Loucy (cell line): ENCODE data around the gene SLC6A19.

Experiments
- H2AFZ ChIP-seq: fragments of 200-600 bp; sonication (generic); 2 replicates; pipeline ENCODE4 v1.6.0; 2016; ENCODE audit warnings: antibody characterized with exemption, mild to moderate bottlenecking, low read length, moderate library complexity
- H3F3A ChIP-seq: fragments of 200-600 bp; 2 replicates; pipeline ENCODE4 v1.6.0; 2016; ENCODE audit warnings: antibody characterized with exemption, low read depth, mild to moderate bottlenecking
- H3K27me3 ChIP-seq: fragments of 200-600 bp; sonication (generic); 2 replicates; pipeline ENCODE4 v1.6.1; 2014; ENCODE audit warnings: low read length, mild to moderate bottlenecking; ENCODE audit not compliant: insufficient read depth, poor library complexity, severe bottlenecking
- H3K36me3 ChIP-seq: fragments of 200-600 bp; sonication (generic); 2 replicates; pipeline ENCODE4 v1.6.1; 2016; ENCODE audit warnings: low read length; ENCODE audit not compliant: insufficient read depth
- H3K4me1 ChIP-seq: fragments of 200-600 bp; sonication (generic); 2 replicates; pipeline ENCODE4 v1.5.1; 2014; ENCODE audit warnings: low read length, mild to moderate bottlenecking; ENCODE audit not compliant: insufficient read depth, poor library complexity, severe bottlenecking
- H3K4me2 ChIP-seq: fragments of 200-600 bp; sonication (generic); 2 replicates; pipeline ENCODE4 v1.6.0; 2014; ENCODE audit warnings: antibody characterized with exemption, low read length, low read depth, mild to moderate bottlenecking; ENCODE audit not compliant: poor library complexity, severe bottlenecking
- H3K4me3 ChIP-seq: fragments of 200-600 bp; sonication (generic); 2 replicates; pipeline ENCODE4 v1.5.1; 2014; ENCODE audit warnings: low read length, mild to moderate bottlenecking, mixed read lengths; ENCODE audit not compliant: poor library complexity, severe bottlenecking
- H3K79me2 ChIP-seq: fragments of 200-600 bp; sonication (generic); 2 replicates; pipeline ENCODE4 v1.6.1; 2014; ENCODE audit warnings: low read length; ENCODE audit not compliant: insufficient read depth
- H3K9ac ChIP-seq: fragments of 200-600 bp; sonication (generic); 2 replicates; pipeline ENCODE4 v1.6.0; 2014; ENCODE audit warnings: mild to moderate bottlenecking, low read depth, low read length, moderate library complexity; ENCODE audit not compliant: poor library complexity, severe bottlenecking
- H3K9me2 ChIP-seq: fragments of 200-600 bp; sonication (generic); replicated peaks from 2 replicates; pipeline ENCODE4 v1.6.1; 2016; ENCODE audit warnings: low read depth, low read length, mixed read lengths
- H3K9me3 ChIP-seq: fragments of 200-600 bp; sonication (generic); 2 replicates; pipeline ENCODE4 v1.6.1; 2014; ENCODE audit warnings: mild to moderate bottlenecking, antibody characterized with exemption, low read length, low read depth; ENCODE audit not compliant: insufficient read depth
- H4K20me1 ChIP-seq: fragments of 200-600 bp; sonication (generic); 2 replicates; pipeline ENCODE4 v1.6.0; 2014; ENCODE audit warnings: antibody characterized with exemption, low read length, mild to moderate bottlenecking; ENCODE audit not compliant: insufficient read depth, poor library complexity, severe bottlenecking
- CTCF ChIP-seq: fragments of 200-600 bp; sonication (generic); conservative IDR thresholded peaks from 2 replicates; pipeline ENCODE4 v1.5.1; 2014; ENCODE audit warnings: mild to moderate bottlenecking, antibody characterized with exemption, low read length
- EZH2phosphoT487 ChIP-seq: fragments of 200-600 bp; IDR thresholded peaks from 2 replicates; pipeline ENCODE4 v1.6.1; 2018; ENCODE audit warnings: antibody characterized with exemption, mild to moderate bottlenecking, moderate library complexity, borderline replicate concordance

SLC6A19 gene

GRCh38 chr5:1212271-1212670 lies 10.9 kb downstream of the SLC6A19 start:
- no peak overlapping the region for H3K9ac ChIP-seq
- no peak overlapping the region for H3K4me3 ChIP-seq
- no peak overlapping the region for H3K4me2 ChIP-seq
- no peaks in the 10 kb centered on the region for H3K9me3 ChIP-seq
- H3K36me3 ChIP-seq, result no peaks in the 10 kb centered on the region
- no peak overlapping the region for H2AFZ ChIP-seq
- no peaks in the 10 kb centered on the region for H3K27me3 ChIP-seq
- H3K79me2 ChIP-seq, result no peaks in the 10 kb centered on the region
- H3K9me2 ChIP-seq, result no peaks in the 10 kb centered on the region
- no peaks in the 10 kb centered on the region for H4K20me1 ChIP-seq
- peaks cover 20% of the 10 kb centered on the region for H3K4me1 ChIP-seq
- no peak for TF ChIP-seq CTCF
- H3F3A ChIP-seq, result no peaks in the 10 kb centered on the region

DNA sequence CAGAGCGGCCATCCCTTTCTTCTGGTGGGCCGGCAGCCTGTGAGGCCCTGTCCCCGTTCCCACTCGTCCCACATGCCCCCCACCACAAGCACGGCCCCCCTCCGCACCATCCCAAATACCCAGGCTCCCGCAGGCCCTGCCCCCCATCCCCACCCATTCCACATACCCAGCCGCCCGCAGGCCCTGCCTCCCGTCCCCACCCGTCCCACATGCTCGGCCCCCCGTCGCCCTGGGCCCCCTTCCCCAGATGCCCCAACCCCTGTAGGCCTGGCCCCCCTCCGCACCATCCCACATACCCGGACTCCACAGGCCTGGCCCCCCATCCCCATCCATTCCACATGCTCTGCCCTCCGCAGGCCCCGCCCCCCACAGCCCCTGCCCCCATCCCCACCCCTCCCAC lies 11.5 kb downstream of the SLC6A19 start:
- no peak overlapping the region for H3K9ac ChIP-seq
- H3K9me3 ChIP-seq, result no peaks in the 10 kb centered on the region
- no peak for TF ChIP-seq EZH2phosphoT487
- no peak for TF ChIP-seq CTCF
- H3K4me1 ChIP-seq, result peaks cover 23% of the 10 kb centered on the region
- no peaks in the 10 kb centered on the region for H3K79me2 ChIP-seq
- no peak overlapping the region for H3K4me2 ChIP-seq
- no peaks in the 10 kb centered on the region for H3F3A ChIP-seq
- H3K4me3 ChIP-seq, result no peak overlapping the region
- no peaks in the 10 kb centered on the region for H3K9me2 ChIP-seq
- H2AFZ ChIP-seq, result no peak overlapping the region
- H4K20me1 ChIP-seq, result no peaks in the 10 kb centered on the region
- no peaks in the 10 kb centered on the region for H3K36me3 ChIP-seq
- H3K27me3 ChIP-seq, result no peaks in the 10 kb centered on the region

- H3K79me2 ChIP-seq, result no peaks in the 10 kb centered on the region
- H4K20me1 ChIP-seq, result no peaks in the 10 kb centered on the region
These were observed 12.2 kb downstream of the SLC6A19 start for GRCh38 chr5:1213508-1214162.

More at GRCh38 chr5:1213508-1214162, 12.2 kb downstream of the SLC6A19 start:
- TF ChIP-seq CTCF (no peak), EZH2phosphoT487 (no peak)
- no peaks in the 10 kb centered on the region for H3K9me3 ChIP-seq
- no peaks in the 10 kb centered on the region for H3K27me3 ChIP-seq
- no peaks in the 10 kb centered on the region for H3K36me3 ChIP-seq
- H3K4me1 ChIP-seq, result peaks cover 29% of the 10 kb centered on the region
- no peaks in the 10 kb centered on the region for H3K9me2 ChIP-seq
- no peak overlapping the region for H3K9ac ChIP-seq
- no peak overlapping the region for H2AFZ ChIP-seq
- no peak overlapping the region for H3K4me3 ChIP-seq
- no peak overlapping the region for H3K4me2 ChIP-seq
- H3F3A ChIP-seq, result no peaks in the 10 kb centered on the region
